Type B pancreatic cell (in vitro differentiated cells): Measurements from ENCODE around the gene DBX2. TPM values are rescaled to one million over a fixed set of nuclear protein-coding genes. Genes with fewer than 3 reads are reported as not detected.
"Not testable (repeated sequence)": the region's sequence is repeated elsewhere in the genome, so short reads cannot be mapped to it uniquely, and the experiment has no call there.

Source experiments
- DNase-seq: peaks from one replicate; pipeline ENCODE4 v3.0.0; 2021; ENCODE audit warnings: mixed read lengths; ENCODE audit not compliant: unreplicated experiment; ENCODE audit errors: extremely low spot score
- H3K27ac Mint-ChIP-seq: 2 replicates; pipeline ENCODE4 v1.8.0; 2021; ENCODE audit warnings: mild to moderate bottlenecking, mixed read lengths
- H3K27me3 Mint-ChIP-seq: 2 replicates; pipeline ENCODE4 v1.8.0; 2021; ENCODE audit warnings: mixed read lengths
- H3K36me3 Mint-ChIP-seq: 2 replicates; pipeline ENCODE4 v1.8.0; 2021; ENCODE audit warnings: mixed read lengths
- H3K4me1 Mint-ChIP-seq: one replicate; pipeline ENCODE4 v1.8.0; 2021; ENCODE audit warnings: mixed read lengths; ENCODE audit not compliant: unreplicated experiment
- H3K4me3 Mint-ChIP-seq: 2 replicates; pipeline ENCODE4 v1.8.0; 2021; ENCODE audit warnings: mild to moderate bottlenecking, mixed read lengths
- H3K9me3 Mint-ChIP-seq: 2 replicates; pipeline ENCODE4 v1.8.0; 2021; ENCODE audit warnings: mixed read lengths
- CTCF ChIP-seq: fragments of 200-600 bp; sonication (generic); conservative IDR thresholded peaks from 2 replicates; pipeline ENCODE4 v1.5.0; 2021; ENCODE audit warnings: antibody characterized with exemption, mild to moderate bottlenecking
- long read RNA-seq: library from polyadenylated mRNA; unstranded; transcript quantifications from one replicate; pipeline ENCODE4 v2.0.0, GENCODE V29; 2020
- total RNA-seq: library from RNA; stranded (reverse); gene quantifications from 2 replicates; pipeline ENCODE4 v1.2.1, GENCODE V29; 2021; ENCODE audit warnings: low replicate concordance

DBX2 gene
- 0.10 TPM in 1 of 2 replicates, not detected in the other for total RNA-seq
- long read RNA-seq, result 0 reads

- H3K27ac Mint-ChIP-seq, result no peak within 1 kb of the TSS
- no peaks in the 10 kb centered on the region for H3K36me3 Mint-ChIP-seq
- TF ChIP-seq CTCF, result no peak
- H3K9me3 Mint-ChIP-seq, result no peaks in the 10 kb centered on the region
- peak within 1 kb of the TSS; percentile 90 for H3K4me3 Mint-ChIP-seq
- peaks cover 7% of the 10 kb centered on the region for H3K4me1 Mint-ChIP-seq
- peak; percentile 72 for DNase-seq
- H3K27me3 Mint-ChIP-seq, result peaks cover 92% of the 10 kb centered on the region
Measured at GRCh38 chr12:45050751-45051571, at the start of gene DBX2. TSS of gene DBX2 (minus strand) at chr12:45051099. CDS start at chr12:45050927, 172 bp downstream.

DNA sequence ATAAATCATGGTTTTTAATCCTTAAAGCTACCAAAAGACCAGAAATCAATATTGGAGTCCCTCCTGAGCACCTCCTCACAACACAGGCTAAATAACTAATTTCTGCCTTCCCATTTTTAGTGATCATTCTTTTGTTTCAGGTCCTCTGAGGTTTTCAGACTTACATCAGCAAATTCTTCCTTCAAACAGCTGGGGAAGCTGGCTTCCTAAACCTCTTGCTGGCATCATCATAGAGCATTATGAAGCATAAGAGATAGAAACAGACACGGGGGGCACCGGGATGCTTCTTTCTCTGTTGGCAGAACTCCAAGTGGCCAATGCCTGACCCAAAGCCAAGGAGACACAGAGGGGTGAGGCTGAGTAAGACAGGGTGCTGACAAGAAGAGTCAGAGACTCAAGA lies 47.9 kb upstream of the DBX2 start:
- Mint-ChIP-seq H3K36me3 (no peaks in the 10 kb centered on the region), H3K27me3 (peaks cover 28% of the 10 kb centered on the region), H3K27ac (no peak overlapping the region), H3K9me3 (no peaks in the 10 kb centered on the region), H3K4me1 (no peaks in the 10 kb centered on the region), H3K4me3 (no peak overlapping the region)
- DNase-seq, result no peak
- TF ChIP-seq CTCF, result no peak

DNA sequence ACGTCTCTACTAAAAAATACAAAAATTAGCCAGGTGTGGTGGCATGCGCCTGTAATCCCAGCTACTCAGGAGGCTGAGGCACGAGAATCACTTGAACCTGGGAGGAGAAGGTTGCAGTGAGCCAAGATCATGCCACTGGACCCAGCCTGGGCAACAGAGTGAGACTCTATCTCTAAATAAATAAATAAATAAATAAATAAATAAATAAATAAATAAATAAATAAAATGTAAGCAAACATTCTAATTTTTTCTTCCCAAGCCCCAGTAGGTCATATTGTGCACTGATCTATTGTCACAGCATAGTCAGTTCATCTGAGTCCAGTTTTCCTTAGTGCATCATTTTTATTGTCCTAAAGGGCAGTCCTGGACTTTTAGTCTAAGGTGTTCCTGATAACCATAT lies 44.5 kb upstream of the DBX2 start:
- Mint-ChIP-seq H3K4me1 (peaks cover 11% of the 10 kb centered on the region), H3K27me3 (peaks cover 29% of the 10 kb centered on the region)
- H3K9me3 Mint-ChIP-seq, H3K27ac Mint-ChIP-seq, H3K36me3 Mint-ChIP-seq, DNase-seq, H3K4me3 Mint-ChIP-seq: not testable (repeated sequence)

GRCh38 chr12:45093051-45093450 lies 42.2 kb upstream of the DBX2 start:
- H3K4me1 Mint-ChIP-seq, result peaks cover 11% of the 10 kb centered on the region

GRCh38 chr12:45089411-45090075 lies 38.6 kb upstream of the DBX2 start:
- H3K4me3 Mint-ChIP-seq, result no peak overlapping the region
- H3K9me3 Mint-ChIP-seq, result peaks cover 4% of the 10 kb centered on the region
- no peak overlapping the region for H3K27ac Mint-ChIP-seq
- no peak for DNase-seq
- TF ChIP-seq CTCF, result no peak
- H3K27me3 Mint-ChIP-seq, result peaks cover 30% of the 10 kb centered on the region
- no peaks in the 10 kb centered on the region for H3K36me3 Mint-ChIP-seq
- H3K4me1 Mint-ChIP-seq, result peaks cover 11% of the 10 kb centered on the region

More at GRCh38 chr12:45093051-45093450, 42.2 kb upstream of the DBX2 start:
- no peak overlapping the region for H3K4me3 Mint-ChIP-seq
- no peaks in the 10 kb centered on the region for H3K36me3 Mint-ChIP-seq
- no peak for DNase-seq
- peaks cover 25% of the 10 kb centered on the region for H3K27me3 Mint-ChIP-seq
- H3K9me3 Mint-ChIP-seq, result no peaks in the 10 kb centered on the region
- no peak for TF ChIP-seq CTCF
- no peak overlapping the region for H3K27ac Mint-ChIP-seq

DNA sequence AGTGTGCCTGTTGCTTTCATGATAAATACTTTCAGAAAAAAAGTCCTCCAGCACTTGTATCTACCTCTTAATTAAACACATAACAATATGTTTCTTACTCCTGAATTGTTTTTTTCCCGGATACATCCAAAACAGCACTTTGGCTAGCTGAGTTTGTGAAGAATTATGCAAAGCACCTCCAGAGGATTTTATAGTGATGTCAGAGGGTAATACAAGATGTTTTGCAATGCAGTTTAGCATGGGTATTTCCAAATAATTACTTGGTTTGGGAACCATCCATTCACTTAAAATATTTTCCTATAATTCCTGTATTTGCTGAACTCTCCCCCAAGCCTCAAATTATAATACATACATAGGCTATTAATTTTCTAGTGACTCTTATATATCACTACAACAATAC lies 37.7 kb upstream of the DBX2 start:
- peaks cover 9% of the 10 kb centered on the region for H3K4me1 Mint-ChIP-seq
- no peaks in the 10 kb centered on the region for H3K36me3 Mint-ChIP-seq
- peaks cover 4% of the 10 kb centered on the region for H3K9me3 Mint-ChIP-seq
- DNase-seq, result no peak
- no peak for TF ChIP-seq CTCF
- no peak overlapping the region for H3K4me3 Mint-ChIP-seq
- no peak overlapping the region for H3K27ac Mint-ChIP-seq
- H3K27me3 Mint-ChIP-seq, result peaks cover 30% of the 10 kb centered on the region

GRCh38 chr12:45084248-45084647 lies 33.3 kb upstream of the DBX2 start:
- not testable (repeated sequence) for H3K9me3 Mint-ChIP-seq, H3K4me1 Mint-ChIP-seq, H3K27ac Mint-ChIP-seq, H3K36me3 Mint-ChIP-seq, DNase-seq, H3K4me3 Mint-ChIP-seq
- H3K27me3 Mint-ChIP-seq, result peaks cover 32% of the 10 kb centered on the region
